ENCODE data around the gene TBC1D22A.

The TBC1D22A gene

GRCh38 chr22:47123006-47123826, 360.8 kb downstream of the TBC1D22A start:
- no peak for DNase-seq (ENCODE audit: low read depth in 2 of 2)

GRCh38 chr22:47123827-47124442, 361.5 kb downstream of the TBC1D22A start:
- DNase-seq (ENCODE audit: low read depth in 2 of 2), result no peak

- no peak for DNase-seq (ENCODE audit: low read depth in 2 of 2)
Measured at GRCh38 chr22:47124451-47124881, 362.0 kb downstream of the TBC1D22A start.

- DNase-seq (ENCODE audit: low read depth in 2 of 2), result no peak
Measured at GRCh38 chr22:47124961-47125360, 362.5 kb downstream of the TBC1D22A start.

GRCh38 chr22:47125603-47126002, 363.2 kb downstream of the TBC1D22A start:
- DNase-seq (ENCODE audit: low read depth in 2 of 2), result no peak

- no peak for DNase-seq (ENCODE audit: low read depth in 2 of 2)
Measured at GRCh38 chr22:47126344-47126811, 363.9 kb downstream of the TBC1D22A start.

- DNase-seq (ENCODE audit: low read depth in 2 of 2), result no peak
Measured at GRCh38 chr22:47127441-47127871, 365.0 kb downstream of the TBC1D22A start.

GRCh38 chr22:47128216-47128615, 365.8 kb downstream of the TBC1D22A start:
- DNase-seq (ENCODE audit: low read depth in 2 of 2), result no peak

- DNase-seq (ENCODE audit: low read depth in 2 of 2), result no peak
Measured at GRCh38 chr22:47128622-47129215, 366.3 kb downstream of the TBC1D22A start.

GRCh38 chr22:47129902-47130635, 367.6 kb downstream of the TBC1D22A start:
- peak in 1 of 2 experiments; percentile 6 for DNase-seq (ENCODE audit: low read depth in 2 of 2)

- DNase-seq (ENCODE audit: low read depth in 2 of 2), result no peak
Measured at GRCh38 chr22:47130883-47131631, 368.6 kb downstream of the TBC1D22A start.

- DNase-seq (ENCODE audit: low read depth in 2 of 2), result no peak
Measured at GRCh38 chr22:47131632-47132427, 369.4 kb downstream of the TBC1D22A start.

GRCh38 chr22:47132428-47132825, 370.0 kb downstream of the TBC1D22A start:
- no peak for DNase-seq (ENCODE audit: low read depth in 2 of 2)

- DNase-seq (ENCODE audit: low read depth in 2 of 2), result no peak
Measured at GRCh38 chr22:47133061-47133969, 370.9 kb downstream of the TBC1D22A start.

GRCh38 chr22:47134222-47134621, 371.8 kb downstream of the TBC1D22A start:
- no peak for DNase-seq (ENCODE audit: low read depth in 2 of 2)

- no peak for DNase-seq (ENCODE audit: low read depth in 2 of 2)
Measured at GRCh38 chr22:47135338-47135737, 372.9 kb downstream of the TBC1D22A start.

GRCh38 chr22:47136050-47136449, 373.6 kb downstream of the TBC1D22A start:
- DNase-seq (ENCODE audit: low read depth in 2 of 2), result no peak

GRCh38 chr22:47136671-47137070, 374.2 kb downstream of the TBC1D22A start:
- DNase-seq (ENCODE audit: low read depth in 2 of 2), result no peak

Measured in stimulated activated CD4-positive, alpha-beta T cell treated with anti-CD3 and anti-CD28 coated beads, Interleukin-12 subunit alpha, Interleukin-12 subunit beta, amount 100 ng/mL, for 24 hours (primary cell).